Endothelial cell of umbilical vein (primary cell): ENCODE data around the gene TRIM10. TPM values are rescaled to one million over a fixed set of nuclear protein-coding genes. Genes with fewer than 3 reads are reported as not detected.

ENCODE experiments used
- BruUV-seq: library from RNA; stranded (reverse); fragments of 400-500 nt; replicated peaks from 2 replicates; lab custom pipeline; 2021; lab: Mats Ljungman, UMichigan
- CTCF ChIA-PET: fragments of 300-600, 350-600 bp; sonication (Branson Sonifier 250); formaldehyde crosslinking; loops from one replicate; lab custom pipeline; 2021; ENCODE audit warnings: antibody characterized with exemption, inconsistent platforms; lab: Charles Lee
- POLR2A ChIA-PET: fragments of 300-600, 350-600 bp; sonication (Branson Sonifier 250); formaldehyde crosslinking; loops from one replicate; lab custom pipeline; 2021; ENCODE audit warnings: antibody characterized with exemption, inconsistent platforms; lab: Charles Lee
- DNase-seq: peaks from one replicate; pipeline ENCODE4 v3.0.0-alpha.2; 2011; ENCODE audit warnings: low read depth, low spot score
- FAIRE-seq: peaks from 2 replicates; lab custom pipeline; 2011; peaks lifted over from hg19 to GRCh38; lab: Jason Lieb, UNC
- H2AFZ ChIP-seq: 2 replicates; pipeline ENCODE4 v1.6.0; 2012; ENCODE audit warnings: low read depth, low read length, control low read depth, inconsistent platforms
- H3K27ac ChIP-seq: 2 replicates; pipeline ENCODE4 v1.5.1; 2011; ENCODE audit warnings: low read depth, mild to moderate bottlenecking, control low read depth, low read length, moderate library complexity; ENCODE audit not compliant: insufficient read depth
- H3K27me3 ChIP-seq, 2 experiments: 2 replicates each; pipeline versions ENCODE4 v1.6.0 to v1.6.1; 2011; ENCODE audit warnings: low read length in 2 of 2, mixed read lengths in 1 of 2; ENCODE audit not compliant: control insufficient read depth in 2 of 2, insufficient read depth in 2 of 2
- H3K36me3 ChIP-seq, 2 experiments: 2 replicates in 1 of 2; 3 replicates in 1 of 2; pipeline ENCODE4 v1.5.1; 2011; ENCODE audit warnings: low read length in 2 of 2, mild to moderate bottlenecking in 1 of 2, moderate library complexity in 1 of 2; ENCODE audit not compliant: control insufficient read depth in 2 of 2, insufficient read depth in 2 of 2; ENCODE audit errors: extremely low read depth in 1 of 2
- H3K4me1 ChIP-seq: 3 replicates; pipeline ENCODE4 v1.5.1; 2011; ENCODE audit warnings: mild to moderate bottlenecking, low read length; ENCODE audit not compliant: control insufficient read depth, insufficient read depth; ENCODE audit errors: extremely low read depth
- H3K4me2 ChIP-seq: 2 replicates; pipeline ENCODE4 v1.6.1; 2011; ENCODE audit warnings: low read length, control low read depth, mixed read lengths; ENCODE audit not compliant: insufficient read depth
- H3K4me3 ChIP-seq, 3 experiments: fragments of 200-600 bp in 1 of 3; sonication (generic), shearing (Covaris generic) in 1 of 3; replicated peaks in 1 of 3; 2 replicates each; pipeline ENCODE4 v1.5.1; 2011 to 2016; ENCODE audit warnings: control low read depth in 3 of 3, low read length in 3 of 3, mild to moderate bottlenecking in 2 of 3, inconsistent platforms in 1 of 3, low read depth in 1 of 3, moderate library complexity in 1 of 3; ENCODE audit not compliant: insufficient read depth in 1 of 3
- H3K79me2 ChIP-seq: 2 replicates; pipeline ENCODE4 v1.6.0; 2012; ENCODE audit warnings: low read length, inconsistent platforms; ENCODE audit not compliant: control insufficient read depth, insufficient read depth
- H3K9ac ChIP-seq: replicated peaks from 2 replicates; pipeline ENCODE3; 2011; ENCODE audit warnings: low read length, control low read depth; ENCODE audit not compliant: insufficient read depth; ENCODE audit errors: extremely low read depth
- H3K9me1 ChIP-seq: replicated peaks from 3 replicates; pipeline ENCODE4 v1.6.0; 2011; ENCODE audit warnings: mild to moderate bottlenecking, low read length; ENCODE audit not compliant: control insufficient read depth, insufficient read depth; ENCODE audit errors: extremely low read depth
- H3K9me3 ChIP-seq: replicated peaks from 2 replicates; pipeline ENCODE4 v1.5.1; 2012; ENCODE audit warnings: low read length, inconsistent platforms; ENCODE audit not compliant: control insufficient read depth, insufficient read depth
- H4K20me1 ChIP-seq: replicated peaks from 2 replicates; pipeline ENCODE3; 2011; ENCODE audit warnings: mild to moderate bottlenecking, low read length; ENCODE audit not compliant: control insufficient read depth, insufficient read depth; ENCODE audit errors: extremely low read depth
- EZH2 ChIP-seq: IDR thresholded peaks from 2 replicates; pipeline ENCODE4 v1.6.1; 2012; ENCODE audit warnings: borderline replicate concordance, low read depth, mild to moderate bottlenecking, moderate library complexity, low read length, inconsistent platforms; ENCODE audit not compliant: severe bottlenecking
- MYC ChIP-seq: IDR thresholded peaks from one replicate; pipeline ENCODE4 v1.6.1; 2011; ENCODE audit warnings: mild to moderate bottlenecking, low read depth, low read length
- POLR2A ChIP-seq: IDR thresholded peaks from 2 replicates; pipeline ENCODE4 v1.6.1; 2012; ENCODE audit warnings: low read depth, mild to moderate bottlenecking, control low read depth, low read length
- POLR2AphosphoS5 ChIP-seq: IDR thresholded peaks from 2 replicates; pipeline ENCODE4 v1.6.1; 2012; ENCODE audit warnings: low read depth, mild to moderate bottlenecking, control low read depth, low read length, moderate library complexity; ENCODE audit not compliant: insufficient read depth
- dilution Hi-C: fragments of 300-500 bp; cut with MboI; formaldehyde crosslinking; loops from one replicate; pipeline ENCODE4 v1.15.0; 2019; ENCODE audit warnings: low sequenced_read_pairs; ENCODE audit not compliant: extremely low pct_ligation_motif_present
- intact Hi-C: fragments of 100-400 bp; cut with micrococcal nuclease; formaldehyde crosslinking; loops from one replicate; pipeline ENCODE4 v1.10.0; 2022
- polyA plus RNA-seq, 4 experiments: library from polyadenylated mRNA; depleted of rRNA in 3 of 4; stranded (reverse) in 3 of 4; unstranded in 1 of 4; fragments of >200 nt; gene quantifications; 2 replicates each; pipeline versions ENCODE4 v1.2.1 to v1.2.3, GENCODE V29; 2011 to 2012; ENCODE audit warnings: missing spikeins in 1 of 4
- total RNA-seq: library from RNA; stranded (reverse); gene quantifications from 2 replicates; pipeline ENCODE4 v1.2.3, GENCODE V29; 2021

Gene TRIM10
- total and polyA plus RNA-seq, 2 donors (not counting 3 experiments of a cell fraction or from before 2014, with no cell fraction given) = not detected

DNA sequence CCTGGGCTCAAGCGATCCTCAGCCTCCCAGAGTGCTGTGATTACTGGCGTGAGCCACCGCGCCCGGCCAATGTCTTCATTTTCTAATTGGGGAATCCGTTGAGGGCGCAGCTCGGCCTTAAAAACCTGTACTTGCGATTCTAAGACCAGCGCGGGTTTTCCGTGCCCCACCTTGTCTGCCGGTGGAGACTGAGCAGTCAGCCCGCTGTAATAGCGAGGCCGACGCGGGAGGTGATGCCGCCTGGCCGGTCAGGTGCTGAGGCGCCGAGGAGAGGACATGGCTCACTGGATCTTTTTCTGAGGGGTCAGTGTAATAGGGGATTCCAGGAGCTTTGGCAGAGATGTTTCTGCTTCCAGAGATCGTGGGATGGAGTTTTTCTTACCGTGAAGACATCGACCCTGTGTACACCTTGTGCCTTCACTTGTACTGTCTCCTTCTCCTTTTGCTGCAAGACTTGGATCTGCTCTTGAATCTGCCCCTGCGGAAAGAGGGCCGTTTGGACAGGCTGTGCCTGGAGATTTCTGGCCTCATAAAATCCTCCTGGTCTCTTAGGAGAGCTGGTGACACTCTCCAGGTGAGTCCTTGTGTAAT is 49.6 kb downstream of the TRIM10 start:
- Histone ChIP-seq H3K36me3 (no peaks in the 10 kb centered on the region), H3K27ac (no peak overlapping the region), H3K4me1 (no peaks in the 10 kb centered on the region), H2AFZ (no peak overlapping the region), H3K4me2 (no peak overlapping the region), H3K9ac (no peak overlapping the region), H3K79me2 (no peaks in the 10 kb centered on the region), H3K27me3 (peaks cover 41 to 49% of the 10 kb centered on the region in 2 experiments), H3K9me3 (no peaks in the 10 kb centered on the region), H3K9me1 (no peaks in the 10 kb centered on the region), H4K20me1 (no peaks in the 10 kb centered on the region), H3K4me3 (no peak overlapping the region)
- FAIRE-seq = no peak
- no TSS peak for BruUV-seq
- ChIA-PET POLR2A (no interaction called here), CTCF (interaction anchor here (1.0 to 2.2 kb wide), 5 partner anchors 8 to 21 kb away, joined by 4 to 14 read pairs (median 7); no protein-coding TSS in a partner anchor)
- TF ChIP-seq MYC = no peak
- TF ChIP-seq EZH2 = peak; percentile 19
- no peak for TF ChIP-seq POLR2A
- no peak for DNase-seq
- dilution Hi-C loops (no loop called here), intact Hi-C loops (no loop called here)

- DNase-seq = no peak
- ChIA-PET POLR2A (no interaction called here), CTCF (interaction anchor here (1.3 to 5.6 kb wide), 7 partner anchors 8 to 63 kb away, joined by 3 to 311 read pairs (median 14); partner anchors contain the start of gene TRIM31)
- no peak overlapping the region for H2AFZ ChIP-seq
- dilution Hi-C loops (no loop called here), intact Hi-C loops (no loop called here)
- no peak for FAIRE-seq
- no peak overlapping the region for H3K4me2 ChIP-seq
- H3K4me3 ChIP-seq = no peak overlapping the region
- no peaks in the 10 kb centered on the region for H4K20me1 ChIP-seq
- H3K9ac ChIP-seq = no peak overlapping the region
- peaks cover 17% of the 10 kb centered on the region for H3K4me1 ChIP-seq
- no peak overlapping the region for H3K27ac ChIP-seq
- no peaks in the 10 kb centered on the region for H3K9me3 ChIP-seq
- no TSS peak for BruUV-seq
- TF ChIP-seq MYC = no peak
- no peak for TF ChIP-seq POLR2AphosphoS5
- no peak for TF ChIP-seq EZH2
- peaks cover 46 to 49% of the 10 kb centered on the region in 2 experiments for H3K27me3 ChIP-seq
- H3K9me1 ChIP-seq = no peaks in the 10 kb centered on the region
- H3K79me2 ChIP-seq = no peaks in the 10 kb centered on the region
- H3K36me3 ChIP-seq = no peaks in the 10 kb centered on the region
Observed at GRCh38 chr6:30104661-30105060, 56.4 kb downstream of the TRIM10 start.
